ENCODE data around the gene IQSEC1.

- TF ChIP-seq POLR2AphosphoS5 (IDR thresholded peaks at IDR 0.05; ENCODE audit: insufficient read depth, low read depth, low read length), result no peak
- no peak for TF ChIP-seq EZH2 (IDR thresholded peaks at IDR 0.05; ENCODE audit: borderline replicate concordance, low read depth, low read length, severe bottlenecking)
- no peak for TF ChIP-seq POLR2A (IDR thresholded peaks at IDR 0.05; ENCODE audit: low read depth, low read length)
- TF ChIP-seq, protein P1, sequence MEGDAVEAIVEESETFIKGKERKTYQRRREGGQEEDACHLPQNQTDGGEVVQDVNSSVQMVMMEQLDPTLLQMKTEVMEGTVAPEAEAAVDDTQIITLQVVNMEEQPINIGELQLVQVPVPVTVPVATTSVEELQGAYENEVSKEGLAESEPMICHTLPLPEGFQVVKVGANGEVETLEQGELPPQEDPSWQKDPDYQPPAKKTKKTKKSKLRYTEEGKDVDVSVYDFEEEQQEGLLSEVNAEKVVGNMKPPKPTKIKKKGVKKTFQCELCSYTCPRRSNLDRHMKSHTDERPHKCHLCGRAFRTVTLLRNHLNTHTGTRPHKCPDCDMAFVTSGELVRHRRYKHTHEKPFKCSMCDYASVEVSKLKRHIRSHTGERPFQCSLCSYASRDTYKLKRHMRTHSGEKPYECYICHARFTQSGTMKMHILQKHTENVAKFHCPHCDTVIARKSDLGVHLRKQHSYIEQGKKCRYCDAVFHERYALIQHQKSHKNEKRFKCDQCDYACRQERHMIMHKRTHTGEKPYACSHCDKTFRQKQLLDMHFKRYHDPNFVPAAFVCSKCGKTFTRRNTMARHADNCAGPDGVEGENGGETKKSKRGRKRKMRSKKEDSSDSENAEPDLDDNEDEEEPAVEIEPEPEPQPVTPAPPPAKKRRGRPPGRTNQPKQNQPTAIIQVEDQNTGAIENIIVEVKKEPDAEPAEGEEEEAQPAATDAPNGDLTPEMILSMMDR (IDR thresholded peaks at IDR 0.05; ENCODE audit: extremely low read depth in 1 of 2, insufficient read depth in 1 of 2, low read depth in 1 of 2, low read length in 2 of 2), result no peak
These were observed 170.8 kb downstream of the IQSEC1 start for GRCh38 chr3:12902181-12902999.
